Measurements from ENCODE around the gene SYT14. TPM values are rescaled to one million over a fixed set of nuclear protein-coding genes. Genes with fewer than 3 reads are reported as not detected.
"Not testable (repeated sequence)": the region's sequence is repeated elsewhere in the genome, so short reads cannot be mapped to it uniquely, and the experiment has no call there.

Gene SYT14
- total RNA-seq, 1 donor from 2014 or later, result 1.8 TPM

DNA sequence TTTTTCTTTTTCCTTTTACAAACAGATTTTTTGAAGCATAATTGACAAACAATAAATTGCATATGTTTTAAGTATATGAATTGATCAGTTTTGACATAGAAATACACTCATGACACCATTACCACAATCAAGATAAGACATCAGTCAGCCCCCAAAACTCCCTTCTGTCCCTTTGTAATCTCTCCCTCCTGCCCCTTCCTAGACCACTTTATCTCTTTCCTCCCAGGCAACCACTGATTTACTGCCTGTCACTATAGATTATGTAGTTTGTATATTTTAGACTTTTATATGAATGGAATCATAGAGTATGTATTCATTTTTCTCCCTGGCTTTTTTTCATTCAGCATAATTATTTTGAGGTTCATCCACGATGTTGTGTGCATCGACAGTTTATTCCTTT lies 6.9 kb upstream of the SYT14 start:
- no peak for DNase-seq (ENCODE audit: extremely low read depth, low read depth, low spot score)

DNA sequence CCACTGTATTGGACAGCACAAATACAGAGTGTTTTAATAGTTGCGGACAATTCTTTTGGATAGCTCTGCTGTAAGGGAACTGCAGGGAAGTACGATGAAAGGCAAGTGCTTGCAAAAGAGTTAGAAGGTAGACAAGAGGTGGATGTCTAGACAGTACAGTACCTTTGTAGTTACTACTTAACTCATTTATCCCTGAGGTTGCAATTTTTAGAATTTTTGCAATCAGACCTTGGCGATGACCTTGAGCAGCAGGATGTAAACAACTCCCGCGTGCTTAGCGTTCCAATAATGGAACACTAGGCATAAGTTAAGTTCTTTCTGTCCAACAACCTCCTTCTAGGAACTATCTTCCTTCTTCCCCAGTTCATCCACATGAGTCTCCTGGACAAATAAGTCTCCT lies 1.9 kb upstream of the SYT14 start:
- DNase-seq (ENCODE audit: extremely low read depth, low read depth, low spot score), result no peak

DNA sequence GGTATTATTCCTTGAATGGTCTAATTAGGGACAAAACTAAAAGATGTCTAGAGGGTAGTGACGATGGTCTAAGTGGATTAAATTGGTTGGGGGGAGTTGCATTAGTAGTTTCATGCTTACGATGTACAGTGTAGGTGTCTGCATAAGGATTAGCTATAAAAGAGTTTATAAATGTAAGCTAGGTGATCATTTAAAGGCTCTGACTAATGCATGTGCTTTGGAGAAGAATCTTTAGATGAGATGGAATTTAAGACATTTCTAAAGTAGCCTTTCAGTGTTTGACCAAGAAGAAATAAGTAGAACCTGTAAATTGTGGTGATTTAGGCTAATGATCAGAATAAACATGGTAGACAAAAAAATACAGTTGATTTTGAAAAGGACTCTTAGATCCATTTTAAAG lies 7.4 kb downstream of the SYT14 start:
- DNase-seq (ENCODE audit: extremely low read depth, low read depth, low spot score), result no peak

DNA sequence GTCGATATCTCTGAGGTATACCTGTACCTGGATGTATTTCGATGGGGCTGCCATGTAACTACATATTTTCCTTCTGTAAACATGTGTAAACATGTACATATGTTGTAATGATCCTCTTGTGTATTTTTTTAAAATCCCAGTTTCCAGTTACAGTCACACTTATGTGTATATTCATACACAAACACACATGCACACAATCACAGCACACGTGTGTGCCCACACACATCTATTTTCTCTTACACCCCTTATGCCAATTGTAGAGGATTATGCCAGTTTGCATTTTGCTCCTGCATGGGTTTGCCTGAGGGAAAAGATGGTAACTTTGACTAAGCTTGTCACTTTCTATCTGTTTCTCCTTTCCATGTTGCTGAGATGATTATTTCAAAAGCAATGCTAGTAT lies 10.1 kb downstream of the SYT14 start:
- no peak for DNase-seq (ENCODE audit: extremely low read depth, low read depth, low spot score)

- DNase-seq (ENCODE audit: extremely low read depth, low read depth, low spot score), result no peak
Measured at GRCh38 chr1:209956116-209956515, 18.1 kb downstream of the SYT14 start.

- DNase-seq (ENCODE audit: extremely low read depth, low read depth, low spot score), result no peak
Measured at GRCh38 chr1:209959623-209960022, 21.6 kb downstream of the SYT14 start.

- DNase-seq (ENCODE audit: extremely low read depth, low read depth, low spot score), result no peak
Measured at GRCh38 chr1:209960926-209961325, 22.9 kb downstream of the SYT14 start.

DNA sequence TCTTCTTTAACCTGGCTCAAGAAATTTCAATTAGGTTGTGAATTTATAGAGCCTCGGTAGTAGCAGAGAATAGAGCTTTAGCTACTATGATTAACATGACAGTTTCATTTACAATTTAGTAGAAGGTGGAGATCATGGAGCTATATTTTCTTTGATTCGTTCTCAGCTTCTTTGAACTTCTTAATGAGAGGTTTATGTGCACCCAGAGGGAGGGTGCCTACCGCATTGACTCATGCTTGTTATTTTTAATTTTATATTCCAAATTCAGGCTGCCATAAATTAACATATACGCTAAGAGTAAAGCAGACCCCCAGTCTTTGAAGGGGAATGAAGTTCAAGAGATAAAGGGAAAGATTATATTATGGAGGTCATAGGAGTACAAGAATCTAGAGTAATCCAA lies 24.4 kb downstream of the SYT14 start:
- DNase-seq (ENCODE audit: extremely low read depth, low read depth, low spot score), result no peak

DNA sequence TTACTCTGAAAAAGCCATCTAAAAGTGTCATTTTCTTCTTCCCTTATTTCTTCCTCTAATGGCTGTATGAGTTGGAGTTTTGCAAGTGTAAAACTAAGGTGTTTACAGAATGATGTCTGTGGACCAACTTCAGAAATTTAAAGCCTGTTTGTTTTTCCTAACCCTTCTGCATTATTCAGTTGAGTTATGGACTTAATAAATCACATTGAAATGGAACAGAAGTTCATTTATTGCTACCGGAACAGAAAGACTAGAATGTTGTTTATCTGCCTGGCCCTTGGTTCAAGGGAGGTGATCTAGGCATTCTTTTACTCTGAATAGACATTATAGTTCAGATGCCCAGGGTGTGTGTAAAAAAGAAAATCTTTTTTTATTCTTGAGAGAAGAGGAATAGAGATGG lies 24.8 kb downstream of the SYT14 start:
- DNase-seq (ENCODE audit: extremely low read depth, low read depth, low spot score), result no peak

GRCh38 chr1:209965996-209966395 lies 28.0 kb downstream of the SYT14 start:
- no peak for DNase-seq (ENCODE audit: extremely low read depth, low read depth, low spot score)

DNA sequence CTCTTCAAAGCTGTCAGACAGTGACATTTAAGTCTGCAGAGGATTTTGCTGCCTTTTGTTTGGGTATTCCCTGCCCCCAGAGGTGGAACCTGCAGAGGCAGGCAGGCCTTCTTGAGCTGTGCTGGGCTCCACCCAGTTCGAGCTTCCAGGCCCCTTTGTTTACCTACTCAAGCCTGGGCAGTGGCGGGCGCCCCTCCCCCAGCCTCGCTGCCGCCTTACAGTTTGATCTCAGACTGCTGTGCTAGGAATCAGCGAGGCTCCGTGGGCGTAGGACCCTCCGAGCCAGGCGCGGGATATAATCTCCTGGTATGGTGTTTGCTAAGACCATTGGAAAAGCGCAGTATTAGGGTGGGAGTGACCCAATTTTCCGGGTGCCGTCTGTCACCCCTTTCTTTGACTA lies 40.7 kb downstream of the SYT14 start:
- not testable (repeated sequence) for DNase-seq (ENCODE audit: extremely low read depth, low read depth, low spot score)

GRCh38 chr1:209983953-209984352 lies 45.9 kb downstream of the SYT14 start:
- DNase-seq (ENCODE audit: extremely low read depth, low read depth, low spot score), result no peak

DNA sequence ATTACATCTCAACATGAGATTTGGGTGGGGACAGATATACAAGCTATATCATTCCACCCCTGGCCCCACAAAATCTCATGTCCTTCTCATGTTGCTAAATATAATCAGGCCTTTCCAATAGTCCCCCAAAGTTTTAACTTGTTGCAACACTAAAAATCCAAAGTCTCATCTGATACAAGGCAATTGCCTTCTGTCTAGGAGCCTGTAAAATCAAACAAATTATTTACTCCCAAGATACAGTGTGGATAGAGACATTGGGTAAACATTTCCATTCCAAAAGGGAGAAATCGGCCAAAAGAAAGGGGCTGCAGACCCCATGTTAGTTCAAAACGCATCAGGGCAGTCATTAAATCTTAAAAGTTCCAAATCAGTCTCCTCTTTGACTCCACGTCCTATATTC lies 47.0 kb downstream of the SYT14 start:
- no peak for DNase-seq (ENCODE audit: extremely low read depth, low read depth, low spot score)

DNA sequence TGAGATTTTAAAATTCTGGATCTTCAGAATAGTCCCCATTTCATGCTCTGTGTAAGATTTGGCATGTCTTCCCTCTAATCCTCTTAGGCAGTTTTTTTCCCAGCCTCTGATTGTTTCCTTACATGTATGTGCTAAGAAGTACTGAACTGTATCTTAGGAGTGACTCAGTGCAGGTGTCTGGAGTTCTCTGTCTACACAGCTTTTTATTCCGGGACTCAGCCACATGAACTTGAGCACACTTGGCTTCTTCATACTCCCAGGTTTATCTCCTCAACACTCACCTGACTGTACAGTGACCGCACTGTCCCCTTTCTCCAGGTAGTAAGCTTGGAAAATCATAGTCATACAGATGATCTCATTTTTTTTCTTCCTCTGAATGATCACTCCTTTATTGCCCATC lies 50.7 kb downstream of the SYT14 start:
- no peak for DNase-seq (ENCODE audit: extremely low read depth, low read depth, low spot score)

DNA sequence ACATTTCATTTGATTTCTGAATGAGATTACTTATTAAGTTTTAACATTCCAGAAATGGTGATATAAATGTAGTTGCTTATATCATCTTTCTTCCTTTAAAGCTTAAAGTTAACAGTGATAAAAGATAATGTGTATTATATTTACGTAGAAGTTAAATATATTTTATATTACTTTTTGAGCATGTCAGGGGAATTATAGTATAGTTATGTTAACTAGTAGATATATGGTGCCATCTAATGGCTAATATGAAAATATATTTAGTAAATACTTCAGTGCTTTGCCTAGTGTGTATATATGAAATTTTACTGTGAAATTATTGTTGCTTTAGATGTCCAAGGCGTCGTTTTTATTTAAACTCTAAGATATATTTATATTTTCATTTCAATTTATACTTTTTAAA lies 51.5 kb downstream of the SYT14 start:
- no peak for DNase-seq (ENCODE audit: extremely low read depth, low read depth, low spot score)

DNA sequence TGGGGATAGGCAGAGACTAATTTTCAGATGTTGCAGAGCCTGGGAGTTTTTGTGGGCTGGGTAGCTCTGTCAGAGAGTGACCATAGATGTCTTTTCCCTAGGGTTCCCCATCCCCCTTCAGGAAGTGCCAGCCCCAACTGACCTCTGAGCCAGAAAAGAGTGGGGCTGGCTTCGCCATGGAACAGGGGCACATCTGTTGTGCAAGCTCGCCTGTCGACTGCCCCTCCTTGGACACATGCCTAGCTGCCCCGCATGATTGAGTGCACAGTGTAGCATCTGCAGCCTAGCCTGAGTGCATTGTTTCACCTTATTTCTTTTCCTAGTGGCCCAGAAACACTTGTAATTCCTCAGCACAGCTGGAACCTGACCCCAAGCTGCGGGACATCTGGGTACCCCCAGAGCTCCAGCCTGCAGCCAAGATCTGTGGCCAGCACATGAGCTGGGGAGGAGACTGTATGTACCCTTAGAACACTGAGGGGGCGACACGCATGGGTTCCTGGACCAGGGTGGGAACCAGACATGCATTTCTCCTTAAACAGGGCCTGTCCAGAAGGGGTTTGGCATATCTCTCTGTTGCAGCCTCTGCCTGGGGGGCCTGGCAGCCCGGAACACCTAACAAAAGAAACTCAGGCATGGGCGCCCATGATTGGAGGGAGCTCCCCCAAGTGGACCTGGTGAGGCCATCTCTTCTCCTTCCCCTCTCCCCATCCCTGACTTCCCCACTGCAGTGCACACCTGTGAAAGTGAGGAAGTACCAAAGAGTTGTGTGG lies 55.2 kb downstream of the SYT14 start:
- no peak for DNase-seq (ENCODE audit: extremely low read depth, low read depth, low spot score)

DNA sequence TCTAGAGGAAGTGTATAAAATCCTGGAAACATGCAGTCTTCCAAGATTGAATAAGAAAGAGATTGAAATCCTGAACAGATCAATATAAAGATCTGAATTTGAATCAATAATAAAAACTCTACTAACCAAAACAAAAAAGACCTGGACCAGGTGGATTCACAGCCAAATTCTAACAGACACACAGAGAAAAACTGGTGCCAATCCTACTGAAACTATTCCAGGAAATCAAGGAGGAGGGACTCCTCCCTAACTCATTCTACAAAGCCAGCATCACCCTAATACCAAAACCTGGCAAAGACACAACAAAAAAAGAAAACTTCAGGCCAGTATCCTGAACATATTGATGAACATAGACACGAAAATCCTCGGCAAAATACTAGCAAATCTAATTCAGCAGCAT lies 58.3 kb downstream of the SYT14 start:
- no peak for DNase-seq (ENCODE audit: extremely low read depth, low read depth, low spot score)

DNA sequence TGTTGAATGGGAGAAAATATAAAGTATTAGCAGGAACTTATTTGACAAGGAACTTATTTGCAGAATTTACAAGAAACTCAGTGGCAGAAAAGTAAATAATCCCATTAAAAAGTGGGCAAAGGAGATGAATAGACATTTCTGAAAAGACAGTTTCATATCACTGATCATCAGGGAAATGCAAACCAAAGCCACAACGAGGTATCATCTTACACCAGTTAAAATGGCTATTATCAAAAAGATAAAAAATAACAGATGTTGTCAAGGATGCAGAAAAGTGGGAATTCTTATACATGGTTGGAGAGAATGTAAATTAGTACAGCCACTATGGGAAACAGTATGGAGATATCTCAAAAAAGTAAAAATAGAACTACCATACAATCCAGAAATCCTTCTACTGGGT lies 61.0 kb downstream of the SYT14 start:
- no peak for DNase-seq (ENCODE audit: extremely low read depth, low read depth, low spot score)

DNA sequence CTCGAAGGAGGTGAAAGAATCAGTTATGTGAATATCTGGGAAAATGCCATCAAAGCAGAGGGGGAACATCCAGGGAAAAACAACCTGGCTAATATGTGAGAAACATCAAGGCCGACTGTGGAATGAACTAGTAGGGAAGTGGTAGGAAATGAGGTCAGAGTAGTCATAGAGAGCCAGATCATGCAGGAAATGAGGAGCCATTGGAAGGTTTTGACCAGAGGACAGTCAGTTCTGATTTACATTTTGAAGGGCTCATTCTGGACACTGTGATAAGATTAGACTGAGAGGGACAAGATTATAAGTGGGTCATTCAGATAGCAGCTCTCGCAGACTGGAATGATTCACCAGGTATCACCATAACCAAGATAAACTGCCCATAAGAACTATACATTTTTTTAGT lies 63.7 kb downstream of the SYT14 start:
- DNase-seq (ENCODE audit: extremely low read depth, low read depth, low spot score), result no peak

GRCh38 chr1:210003501-210003900 lies 65.5 kb downstream of the SYT14 start:
- no peak for DNase-seq (ENCODE audit: extremely low read depth, low read depth, low spot score)

DNA sequence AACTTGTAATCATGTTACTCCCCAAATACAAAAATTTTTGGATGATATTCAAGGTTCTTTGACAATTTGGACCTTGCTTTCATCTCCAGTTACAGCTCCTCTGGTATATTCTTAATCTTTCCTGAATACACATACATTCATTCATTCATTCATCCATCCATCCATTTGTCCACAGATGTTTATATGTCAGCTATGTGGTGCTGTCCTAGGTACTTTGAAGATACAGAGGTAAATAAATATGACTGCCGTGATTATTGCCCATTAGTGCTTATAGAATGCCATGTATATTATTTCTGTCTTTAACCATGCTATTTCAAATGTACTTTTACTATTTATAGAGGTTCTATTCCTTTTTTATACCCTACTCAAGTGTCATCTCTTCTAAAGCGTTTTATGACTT lies 72.1 kb downstream of the SYT14 start:
- DNase-seq (ENCODE audit: extremely low read depth, low read depth, low spot score), result no peak

DNA sequence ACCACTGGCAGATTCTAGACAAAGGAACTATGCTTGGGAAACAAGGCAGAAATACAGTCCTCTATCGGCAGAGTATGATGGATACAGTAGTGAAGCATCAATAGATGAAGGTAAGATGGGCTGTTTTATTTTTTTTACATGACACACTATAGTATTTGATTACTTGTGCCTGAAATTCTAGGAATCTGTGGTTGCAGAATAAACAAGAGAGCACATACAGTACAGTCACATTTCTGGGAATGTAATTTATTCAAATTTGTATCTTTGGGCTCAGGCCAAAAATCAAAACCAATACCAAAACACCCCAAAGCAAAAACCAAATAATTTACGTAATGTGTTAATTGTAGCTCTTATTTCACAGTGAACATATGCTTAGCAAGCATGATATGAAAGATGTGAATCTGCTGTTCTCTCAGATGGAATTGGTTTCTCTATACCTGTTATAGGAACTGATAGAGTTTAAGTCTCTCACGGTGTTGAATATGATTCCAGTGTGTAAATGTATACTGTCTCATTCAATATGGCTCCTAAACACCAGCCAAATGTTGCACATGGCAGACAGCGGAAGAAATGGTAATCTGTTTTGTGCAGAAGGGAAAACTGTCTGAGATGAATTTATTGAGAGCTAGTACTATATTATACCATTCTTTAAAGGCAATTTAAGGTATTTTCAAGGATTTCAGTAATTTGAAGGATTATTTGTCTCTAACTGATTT lies 83.3 kb downstream of the SYT14 start:
- DNase-seq (ENCODE audit: extremely low read depth, low read depth, low spot score), result no peak

GRCh38 chr1:210022044-210022443 lies 84.0 kb downstream of the SYT14 start:
- DNase-seq (ENCODE audit: extremely low read depth, low read depth, low spot score), result no peak
